GM19395 (cell line): ENCODE results near the gene SLC27A1.
"Not testable (repeated sequence)": the region's sequence is repeated elsewhere in the genome, so short reads cannot be mapped to it uniquely, and the experiment has no call there.

Experiments used
- ATAC-seq: cut with Tn5 transposase; IDR thresholded peaks from one replicate; pipeline ENCODE4 v1.9.1; 2021; ENCODE audit warnings: mild to moderate bottlenecking, moderate library complexity; ENCODE audit not compliant: unreplicated experiment

The SLC27A1 gene

DNA sequence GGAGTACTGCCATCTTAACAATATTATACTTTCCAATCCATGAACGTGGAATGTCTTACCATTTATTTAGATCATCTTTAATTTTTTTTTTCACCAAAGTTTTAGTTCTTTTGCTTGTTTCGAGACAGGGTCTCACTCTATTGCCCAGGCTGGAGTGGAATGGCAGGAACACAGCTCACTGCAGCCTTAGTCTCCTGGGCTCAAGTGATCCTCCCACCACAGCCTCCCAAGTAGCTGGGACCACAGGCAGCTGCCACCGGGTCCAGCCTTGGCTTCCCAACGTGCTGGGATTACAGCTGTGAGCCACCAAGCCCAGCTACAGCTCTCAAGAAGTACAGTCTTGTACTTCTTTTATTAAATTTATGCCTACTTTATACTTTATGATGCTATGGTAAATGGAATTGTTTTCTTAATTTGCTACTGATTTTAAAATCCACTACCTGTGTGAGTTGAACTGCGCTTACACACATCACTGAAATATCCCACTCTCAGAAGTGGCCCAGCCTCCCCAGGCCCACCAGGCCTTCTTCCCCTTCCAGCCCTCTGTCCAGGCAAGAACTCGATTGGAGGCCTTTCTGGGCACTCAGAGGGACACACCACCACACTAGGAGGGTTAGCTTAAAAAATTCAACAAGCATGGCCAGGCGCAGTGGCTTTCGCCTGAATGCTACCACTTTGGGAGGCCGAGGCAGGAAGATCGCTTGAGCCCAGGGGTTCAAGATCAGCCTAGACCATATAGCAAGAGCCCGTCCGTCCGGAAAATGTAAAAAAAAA lies 40.1 kb downstream of the SLC27A1 start:
- no peak for ATAC-seq

DNA sequence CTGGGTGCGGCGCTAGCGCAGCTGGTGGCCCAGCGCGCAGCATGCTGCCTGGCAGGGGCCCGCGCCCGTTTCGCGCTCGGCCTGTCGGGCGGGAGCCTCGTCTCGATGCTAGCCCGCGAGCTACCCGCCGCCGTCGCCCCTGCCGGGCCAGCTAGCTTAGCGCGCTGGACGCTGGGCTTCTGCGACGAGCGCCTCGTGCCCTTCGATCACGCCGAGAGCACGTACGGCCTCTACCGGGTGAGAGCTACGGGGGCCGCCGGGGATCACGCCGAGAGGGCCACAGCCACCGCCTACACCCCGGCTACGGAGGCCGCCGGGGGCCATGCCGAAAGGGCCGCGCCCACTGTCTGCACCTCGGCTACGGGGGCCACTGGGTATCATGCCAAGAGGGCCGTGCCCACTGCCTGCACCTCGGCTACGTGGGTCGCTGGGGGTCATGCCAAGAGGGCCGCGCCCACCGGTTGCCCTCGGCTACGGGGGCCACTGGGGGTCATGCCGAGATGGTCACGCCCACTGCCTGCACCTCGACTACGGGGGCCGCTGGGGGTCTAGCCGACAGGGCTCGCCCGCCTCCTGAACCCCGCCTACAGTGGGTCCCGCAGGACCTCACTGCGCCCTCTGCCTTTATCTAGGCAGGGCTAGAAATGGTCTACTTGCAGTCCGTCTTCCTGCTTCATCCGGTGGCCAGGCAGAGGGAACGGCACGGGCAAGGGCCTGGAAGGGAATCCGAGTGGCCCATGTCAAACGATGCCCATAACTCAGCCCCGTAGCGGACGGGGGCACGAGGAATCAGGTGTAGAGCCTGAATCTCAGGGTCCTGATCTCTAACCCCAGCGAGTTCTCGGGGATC lies 41.6 kb downstream of the SLC27A1 start:
- ATAC-seq: peak; percentile 61

DNA sequence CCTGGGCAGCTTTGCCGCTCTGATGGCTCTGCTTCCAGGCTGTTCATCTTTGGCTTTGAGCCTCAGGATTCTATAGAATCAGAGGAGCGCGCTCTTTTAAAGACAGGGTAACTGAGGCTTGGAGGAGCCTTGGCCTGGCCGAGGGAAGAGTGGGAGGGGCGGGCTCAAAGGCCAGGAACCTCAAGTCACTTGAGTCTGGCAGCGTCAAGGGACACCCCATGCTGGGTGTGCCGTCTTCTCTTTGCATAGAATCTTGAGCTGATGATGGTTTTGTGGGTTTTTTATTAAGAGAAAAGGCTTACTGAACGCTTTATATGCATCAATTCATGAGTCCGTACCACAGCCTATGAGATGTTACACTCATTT lies 42.2 kb downstream of the SLC27A1 start:
- peak; percentile 8 for ATAC-seq

DNA sequence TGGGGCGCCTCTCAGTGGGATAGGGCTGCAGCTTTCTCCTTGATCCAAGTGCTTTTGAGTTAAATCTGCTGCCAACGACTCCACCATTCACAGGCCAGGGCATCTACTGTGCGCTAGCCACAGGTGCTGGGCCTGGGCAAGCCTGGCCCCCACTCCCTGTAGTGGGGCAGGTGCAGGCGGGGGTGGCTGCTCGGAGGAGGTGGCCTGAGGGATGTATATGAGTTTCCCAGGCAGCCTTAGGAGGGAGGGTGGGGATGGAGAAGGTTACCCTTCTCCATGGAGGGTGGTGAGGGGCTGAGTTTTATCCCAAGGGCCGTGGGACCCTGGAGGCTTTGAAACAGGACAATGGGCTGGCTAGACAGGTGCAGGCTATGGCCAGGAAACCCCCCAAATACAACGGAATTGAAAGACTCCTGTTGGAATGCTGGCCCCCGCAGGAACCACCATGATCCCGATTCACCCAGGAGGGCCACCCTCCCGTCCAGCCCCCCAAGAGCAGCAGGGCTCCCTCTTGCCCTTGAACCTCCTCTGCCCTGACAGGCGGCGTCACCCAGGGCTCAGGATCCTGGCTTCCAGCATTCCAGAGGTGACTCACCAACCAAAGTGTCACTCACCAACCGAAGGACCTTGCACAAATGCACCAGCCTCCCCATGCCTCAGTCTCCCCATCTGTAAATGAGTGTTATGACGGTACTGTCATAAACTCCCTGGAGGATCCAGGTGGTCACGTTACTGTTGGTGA lies 45.3 kb downstream of the SLC27A1 start:
- ATAC-seq: no peak

DNA sequence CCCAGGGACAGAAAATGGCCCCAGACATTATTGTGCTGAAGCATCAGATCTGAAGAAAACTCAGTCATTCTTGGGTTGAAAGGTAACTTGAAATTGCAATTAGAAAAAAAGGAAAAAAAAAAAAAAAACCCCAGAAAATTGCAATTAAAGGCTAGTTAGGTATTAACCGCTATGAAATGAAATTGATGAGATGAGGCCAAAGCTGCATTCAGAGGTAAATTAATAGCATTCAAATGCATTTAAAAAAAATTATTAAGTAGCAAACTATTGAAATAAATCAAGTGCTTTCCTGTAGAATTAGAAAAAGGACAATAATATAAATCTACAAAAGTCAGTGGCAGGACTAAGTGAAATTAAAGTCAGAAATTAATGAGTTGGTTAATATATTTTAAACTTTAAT lies 47.6 kb downstream of the SLC27A1 start:
- ATAC-seq: no peak

DNA sequence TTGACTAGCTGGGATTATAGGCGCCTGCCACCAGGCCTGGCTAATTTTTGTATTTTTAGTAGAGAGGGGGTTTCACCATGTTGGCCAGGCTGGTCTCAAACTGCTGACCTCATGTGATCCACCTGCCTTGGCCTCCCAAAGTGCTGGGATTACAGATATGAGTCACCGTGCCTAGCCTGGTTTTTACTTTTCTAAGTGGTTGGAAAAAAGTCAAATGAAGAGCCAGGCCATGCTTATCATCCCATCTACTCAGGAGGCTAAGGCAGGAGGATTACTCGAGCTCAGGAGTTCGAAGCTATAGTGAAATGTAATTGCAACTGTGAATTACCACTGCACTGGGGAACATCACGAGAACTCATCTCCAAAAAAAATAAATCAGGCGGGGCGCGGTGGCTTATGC lies 48.3 kb downstream of the SLC27A1 start:
- ATAC-seq: not testable (repeated sequence)

DNA sequence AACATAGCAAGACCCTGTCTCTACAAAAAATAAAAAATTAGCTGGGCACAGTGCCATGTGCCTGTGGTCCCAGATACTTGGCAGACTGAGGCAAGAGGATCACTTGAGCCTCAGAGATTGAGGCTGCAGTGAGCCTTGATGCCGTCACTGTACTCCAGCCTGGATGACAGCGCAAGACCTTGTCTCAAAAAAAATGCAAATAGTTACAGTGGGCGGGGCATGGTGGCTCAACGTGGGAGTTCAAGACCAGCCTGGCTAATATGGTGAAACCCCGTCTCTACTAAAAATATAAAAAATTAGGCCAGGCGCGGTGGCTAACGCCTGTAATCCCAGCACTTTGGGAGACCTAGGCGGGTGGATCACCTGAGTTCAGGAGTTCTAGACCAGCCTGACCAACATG lies 49.6 kb downstream of the SLC27A1 start:
- no peak for ATAC-seq

DNA sequence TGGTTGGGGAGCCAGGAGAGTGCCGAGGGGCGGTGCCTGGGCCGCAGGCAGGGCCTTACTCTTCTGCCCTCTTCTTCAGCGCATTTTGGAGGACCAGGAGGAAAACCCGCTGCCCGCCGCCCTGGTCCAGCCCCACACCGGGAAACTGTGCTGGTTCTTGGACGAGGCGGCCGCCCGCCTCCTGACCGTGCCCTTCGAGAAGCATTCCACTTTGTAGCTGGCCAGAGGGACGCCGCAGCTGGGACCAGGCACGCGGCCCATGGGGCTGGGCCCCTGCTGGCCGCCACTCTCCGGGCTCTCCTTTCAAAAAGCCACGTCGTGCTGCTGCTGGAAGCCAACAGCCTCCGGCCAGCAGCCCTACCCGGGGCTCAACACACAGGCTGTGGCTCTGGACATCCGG lies 50.5 kb downstream of the SLC27A1 start:
- no peak for ATAC-seq

DNA sequence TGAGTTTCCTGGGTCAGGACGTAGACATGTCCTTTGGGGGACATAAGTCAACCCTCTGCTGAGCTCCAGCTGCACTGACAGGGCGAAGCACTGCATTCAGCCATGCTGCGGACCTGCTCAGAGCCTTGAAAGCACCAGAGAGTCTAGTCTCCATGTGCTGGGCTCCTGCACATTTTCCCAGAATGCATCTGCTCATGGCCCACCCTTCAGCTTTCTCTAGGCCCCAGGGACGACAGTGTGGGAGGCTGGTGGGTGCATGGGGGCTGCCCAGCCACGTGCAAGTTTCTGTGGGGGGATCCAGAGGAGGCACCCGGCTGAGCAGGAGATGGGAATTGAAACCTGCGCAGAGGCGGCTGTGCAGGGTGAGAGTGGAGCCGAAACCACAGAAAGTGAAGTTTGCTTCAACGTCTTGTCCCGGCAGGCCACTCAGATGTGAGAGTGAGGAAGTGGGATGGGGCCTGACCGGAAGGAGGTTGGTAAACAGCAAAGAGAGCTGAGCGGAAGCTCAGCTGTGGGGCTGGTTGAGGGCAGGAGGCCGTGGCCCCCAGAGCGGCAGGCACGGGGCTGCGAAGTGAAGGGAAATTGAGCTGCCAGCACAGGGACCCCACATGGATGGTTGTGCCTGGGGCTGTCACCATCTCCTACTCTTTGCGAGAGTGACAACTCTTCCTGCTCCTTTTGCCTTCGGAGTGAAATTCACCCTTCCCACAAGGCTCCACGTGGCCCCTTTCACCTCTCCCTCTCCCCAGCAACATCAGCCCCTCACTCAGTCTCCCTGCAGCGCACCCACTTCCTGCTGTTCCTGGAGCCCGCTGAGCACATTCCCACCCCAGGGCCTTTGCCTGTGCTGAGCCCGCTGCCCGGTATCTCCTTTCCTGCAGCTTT lies 52.9 kb downstream of the SLC27A1 start:
- peak; percentile 86 for ATAC-seq

DNA sequence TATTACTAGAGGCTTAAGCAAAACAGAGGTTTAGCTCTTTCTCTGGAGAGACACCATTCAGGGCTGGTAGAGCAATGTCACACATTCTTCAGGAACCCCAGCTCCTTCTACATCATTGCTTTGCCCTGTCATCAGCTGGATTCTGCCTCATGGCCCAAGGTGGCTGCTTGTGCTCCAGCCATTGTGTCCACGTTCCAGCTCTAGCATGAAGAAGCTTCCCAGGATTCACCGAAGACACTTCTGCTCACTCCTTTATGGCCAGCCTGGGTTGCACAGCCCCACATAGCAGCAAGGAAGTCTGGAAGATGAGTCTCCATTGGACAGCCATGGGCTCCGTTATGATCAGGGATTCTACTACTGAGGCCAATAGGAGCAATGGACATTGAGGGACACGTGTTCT lies 54.3 kb downstream of the SLC27A1 start:
- no peak for ATAC-seq

DNA sequence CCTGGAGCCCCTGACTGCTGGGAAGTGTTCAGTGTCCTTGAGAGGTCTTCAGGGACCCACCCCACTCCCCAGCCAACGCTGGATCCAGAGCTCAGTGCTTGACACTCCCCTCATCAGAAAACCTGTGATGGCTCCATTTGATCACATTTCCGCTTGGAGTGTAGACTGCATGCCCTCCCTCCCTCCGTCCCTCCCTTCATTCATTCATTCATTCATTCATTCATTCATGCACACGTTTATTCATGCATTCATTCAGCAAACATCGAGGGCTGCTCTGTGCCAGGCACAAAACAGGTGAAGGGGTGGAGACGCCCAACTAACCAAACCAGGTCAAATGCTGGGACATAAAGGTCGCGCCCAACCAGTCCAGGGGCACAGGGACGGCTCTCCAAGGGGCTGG lies 54.8 kb downstream of the SLC27A1 start:
- ATAC-seq: no peak

DNA sequence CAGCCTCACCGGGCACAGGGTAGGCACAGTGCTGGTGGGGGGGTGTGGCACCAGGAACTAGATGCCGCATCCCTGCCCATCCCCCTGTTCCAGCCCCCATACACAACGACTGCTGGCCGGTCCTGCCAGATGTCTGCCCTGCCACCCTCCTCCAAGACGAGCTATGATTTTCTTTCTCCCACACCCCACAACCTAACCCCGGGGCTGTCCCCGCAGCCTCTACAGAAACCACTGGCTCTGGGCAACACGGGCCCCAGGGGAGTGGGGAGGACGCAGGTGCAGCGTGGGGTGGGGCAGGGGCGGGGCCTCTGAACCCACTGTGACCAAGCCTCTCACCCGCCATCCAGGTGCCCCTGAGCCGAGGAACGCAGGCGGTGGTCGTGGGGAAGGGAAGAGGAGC lies 56.6 kb downstream of the SLC27A1 start:
- ATAC-seq: no peak

DNA sequence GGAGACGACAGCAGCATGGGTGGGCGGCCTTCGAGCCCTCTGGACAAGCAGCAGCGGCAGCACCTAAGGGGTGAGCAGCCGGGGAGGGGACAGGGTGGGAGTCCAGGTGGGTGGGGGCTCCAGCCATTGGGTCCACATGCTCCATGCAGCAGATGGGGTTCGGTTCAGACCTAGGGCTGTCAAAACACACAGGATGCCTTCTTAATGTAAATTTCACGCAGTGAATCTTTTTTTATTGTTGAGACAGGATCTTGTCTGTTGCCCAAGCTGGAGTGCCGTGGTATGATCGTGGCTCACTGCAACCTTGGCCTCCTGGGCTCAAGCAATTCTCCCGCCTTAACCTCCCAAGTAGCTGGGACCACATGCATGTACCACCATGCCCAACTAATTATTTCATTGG lies 57.0 kb downstream of the SLC27A1 start:
- ATAC-seq: no peak

DNA sequence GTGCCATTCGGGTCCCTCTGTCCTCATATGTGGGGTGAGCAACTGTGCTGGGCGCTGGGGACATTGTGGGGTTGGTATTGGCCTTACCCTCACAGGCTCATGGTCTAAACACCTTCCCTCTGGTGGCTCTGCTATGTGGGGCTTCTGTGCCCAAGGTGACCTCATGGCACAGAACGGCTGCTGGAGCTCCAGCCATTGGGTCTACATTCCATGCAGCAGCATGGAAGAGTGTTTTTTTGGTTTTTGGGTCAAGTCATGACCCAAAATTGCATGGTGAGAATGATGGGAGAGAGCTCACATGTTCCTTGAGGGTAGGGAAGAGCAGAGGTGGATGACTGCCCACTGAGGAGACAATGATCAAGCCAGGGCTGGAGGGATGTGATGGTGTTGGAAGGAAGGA lies 58.3 kb downstream of the SLC27A1 start:
- ATAC-seq: no peak

DNA sequence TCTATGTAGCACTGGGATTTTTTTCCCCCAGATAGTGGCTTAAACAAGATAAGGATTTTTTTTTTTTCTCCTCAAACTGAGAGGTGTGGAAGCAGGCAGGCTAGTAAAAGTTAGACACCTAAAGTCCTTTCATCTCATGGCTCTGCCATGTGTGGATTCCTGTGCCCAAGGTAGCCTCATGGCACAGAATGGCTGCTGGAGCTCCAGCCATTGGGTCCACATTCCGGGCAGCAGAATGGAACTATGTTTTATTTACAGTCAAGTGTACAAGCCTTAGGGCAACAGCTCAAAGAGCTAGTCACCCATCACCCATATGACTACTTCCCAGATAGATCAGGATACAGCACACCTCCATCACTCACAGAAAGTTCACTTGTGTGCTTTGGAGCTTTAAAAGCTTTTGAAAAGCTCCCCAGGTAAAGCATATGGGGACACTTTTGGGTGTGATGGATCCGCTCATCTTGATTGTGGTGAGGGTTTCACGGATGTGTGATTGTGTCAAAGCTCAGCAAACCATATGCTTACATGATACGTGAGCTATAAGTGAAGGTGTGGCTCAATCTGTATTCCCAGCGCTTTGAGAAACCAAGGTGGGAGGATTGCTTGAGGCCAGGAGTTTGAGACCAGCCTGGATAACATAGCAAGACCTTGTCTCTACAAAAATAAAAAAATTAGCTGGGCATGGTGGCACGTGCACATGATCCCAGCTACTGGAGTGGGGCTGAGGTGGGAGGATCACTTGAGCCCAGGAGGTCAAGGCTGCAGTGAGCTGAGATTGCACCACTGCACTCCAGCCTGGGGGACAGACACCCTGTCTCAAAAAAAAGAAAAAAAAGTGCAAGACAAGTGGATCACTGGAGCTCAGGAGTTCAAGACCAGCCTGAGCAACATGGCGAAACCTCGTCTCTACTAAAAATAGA lies 59.2 kb downstream of the SLC27A1 start:
- no peak for ATAC-seq

DNA sequence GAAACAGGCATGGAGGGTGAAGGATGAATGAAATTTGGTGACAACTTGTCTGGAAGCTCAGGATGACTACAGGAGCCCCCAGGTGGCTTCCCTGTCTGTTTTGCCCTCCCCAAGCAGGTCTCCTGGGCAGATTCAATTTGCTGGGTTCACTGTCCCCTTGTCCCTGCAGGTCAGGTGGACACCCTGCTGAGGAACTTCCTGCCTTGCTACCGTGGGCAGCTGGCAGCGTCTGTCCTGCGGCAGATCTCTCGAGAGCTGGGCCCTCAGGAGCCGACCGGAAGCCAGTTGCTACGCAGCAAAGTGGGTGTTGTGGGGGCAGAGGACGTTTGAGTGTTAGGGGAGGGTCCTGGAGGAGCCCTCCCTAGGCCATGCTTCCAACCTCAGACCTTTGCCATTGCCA lies 60.3 kb downstream of the SLC27A1 start:
- ATAC-seq: no peak

DNA sequence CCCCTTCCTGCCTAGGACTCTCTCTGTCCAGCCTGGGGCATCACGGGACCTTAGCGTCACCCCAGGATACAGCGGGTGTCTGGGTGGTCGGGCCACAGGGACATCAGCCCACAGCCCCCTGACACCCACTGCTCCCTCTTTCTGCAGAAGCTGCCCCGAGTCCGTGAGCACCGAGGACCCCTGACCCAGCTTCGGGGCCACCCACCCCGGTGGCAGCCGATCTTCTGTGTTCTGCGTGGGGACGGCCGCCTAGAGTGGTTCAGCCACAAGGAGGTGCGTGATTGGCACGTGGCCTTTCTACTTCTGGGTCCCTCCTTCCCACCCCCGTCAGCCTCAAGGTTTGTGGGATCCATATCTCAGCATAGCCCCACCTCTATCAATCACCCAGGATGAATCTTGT lies 61.8 kb downstream of the SLC27A1 start:
- ATAC-seq: no peak

DNA sequence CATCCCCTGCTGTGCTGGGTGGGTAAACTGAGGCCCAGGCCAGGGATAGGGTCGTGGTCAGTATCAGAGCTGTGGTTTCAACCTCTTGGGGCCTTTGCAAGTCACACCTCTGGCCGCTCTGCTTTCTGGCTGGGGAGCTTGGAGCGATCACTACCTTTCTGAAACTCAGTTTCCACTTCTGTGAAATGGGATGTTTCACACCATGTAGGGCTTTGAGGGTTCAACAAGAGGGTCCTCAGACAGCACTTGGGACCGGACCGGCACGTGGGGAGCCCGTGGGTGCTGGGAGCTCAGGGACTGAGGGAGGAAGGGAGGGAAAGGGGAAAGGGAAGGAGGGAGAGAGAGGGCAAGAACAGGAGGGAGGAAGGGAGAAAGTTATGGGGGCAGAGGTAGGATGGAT lies 62.2 kb downstream of the SLC27A1 start:
- ATAC-seq: no peak

DNA sequence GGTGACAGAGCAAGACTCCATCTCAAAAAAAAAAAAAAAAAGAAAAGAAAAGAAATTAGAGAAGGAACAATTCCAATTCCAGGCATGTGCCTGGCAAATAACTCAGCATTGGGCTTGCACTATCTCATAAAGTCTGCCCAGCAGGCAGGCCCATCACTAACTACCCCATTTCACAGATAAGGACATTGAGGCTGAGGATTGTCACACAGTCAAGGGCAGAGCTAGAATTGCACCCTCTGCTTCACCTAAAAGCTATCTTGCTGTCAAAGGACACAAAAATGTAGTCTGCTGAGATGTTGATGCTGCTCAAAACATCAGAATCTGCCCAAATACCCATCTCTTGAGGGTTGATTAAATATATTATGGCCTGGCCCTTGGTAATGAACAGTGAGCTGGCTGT lies 64.4 kb downstream of the SLC27A1 start:
- ATAC-seq: no peak

DNA sequence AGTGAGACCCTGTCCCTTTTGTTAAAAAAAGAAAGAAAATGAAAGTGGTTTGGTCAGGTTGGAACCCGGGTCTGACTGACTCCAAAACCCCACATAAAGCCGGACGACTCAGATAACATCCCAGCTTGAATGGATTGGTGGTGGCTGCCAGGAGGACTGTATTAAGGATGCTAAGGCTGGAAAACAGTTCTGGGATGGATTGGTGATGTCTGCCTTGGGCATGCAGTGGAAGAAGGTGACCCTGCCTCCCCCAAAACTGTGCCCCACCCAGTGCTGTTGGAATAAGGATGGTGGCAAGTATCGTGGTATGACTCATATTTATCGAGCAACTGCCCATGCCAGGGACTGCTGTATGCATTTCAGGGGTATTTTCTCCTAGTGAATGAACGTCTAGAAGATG lies 66.6 kb downstream of the SLC27A1 start:
- no peak for ATAC-seq
